Measurements from ENCODE around the gene SRPK3. TPM values are rescaled to one million over a fixed set of nuclear protein-coding genes. Genes with fewer than 3 reads are reported as not detected.

The SRPK3 gene
- total RNA-seq, 1 experiment from 2014 or later, result 1.6 TPM

- POLR2A ChIA-PET, result no interaction called here
- CTCF ChIA-PET, result no interaction called here
- H3K27ac ChIP-seq (ENCODE audit: low read length), result no peak overlapping the region
Observed at GRCh38 chrX:153784325-153784967, 3.6 kb downstream of the SRPK3 start.

DNA sequence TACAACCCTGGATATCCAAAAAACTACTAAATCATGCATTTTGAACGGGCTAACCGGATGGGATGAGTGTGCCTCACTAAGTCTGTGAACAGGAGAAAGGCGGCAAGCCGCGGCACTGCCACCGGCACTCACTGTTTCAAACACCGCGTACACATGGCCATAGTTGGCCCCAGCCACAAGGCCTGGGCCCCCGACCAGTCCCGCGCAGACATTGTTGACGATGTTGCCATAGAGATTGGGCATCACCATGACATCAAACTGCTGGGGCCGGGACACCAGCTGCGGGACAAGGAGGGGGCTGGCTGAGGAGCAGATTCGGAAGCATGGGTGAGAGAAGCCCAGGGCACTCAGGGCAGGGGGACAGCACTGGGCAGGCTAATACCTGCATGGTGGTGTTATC is 5.8 kb downstream of the SRPK3 start:
- in situ Hi-C loops (cut with HindIII; ENCODE audit: low pct_unique_long_range_greater_than_20kb, low sequenced_read_pairs) (no loop called here), intact Hi-C loops (cut with micrococcal nuclease; ENCODE audit: unreplicated experiment) (no loop called here)
- Histone ChIP-seq H3K9me3 (ENCODE audit: control insufficient read depth, insufficient read depth, low read depth, low read length) (no peaks in the 10 kb centered on the region), H3K36me3 (ENCODE audit: control insufficient read depth, insufficient read depth, low read length) (no peaks in the 10 kb centered on the region; the same call in 1 of the 2 replicates), H3K4me3 (ENCODE audit: low read depth in 2 of 2, low read length in 2 of 2) (no peak overlapping the region), H3K27me3 (ENCODE audit: control insufficient read depth, insufficient read depth, low read length) (no peaks in the 10 kb centered on the region), H3K4me1 (ENCODE audit: control insufficient read depth, insufficient read depth, low read length) (peaks cover under 1% of the 10 kb centered on the region; the same call in 1 of the 2 replicates), H3K27ac (ENCODE audit: low read length) (no peak overlapping the region)
- TF ChIP-seq POLR2AphosphoS5 (IDR thresholded peaks at IDR 0.05; ENCODE audit: low read depth, low read length), result no peak
- TF ChIP-seq, protein P1, sequence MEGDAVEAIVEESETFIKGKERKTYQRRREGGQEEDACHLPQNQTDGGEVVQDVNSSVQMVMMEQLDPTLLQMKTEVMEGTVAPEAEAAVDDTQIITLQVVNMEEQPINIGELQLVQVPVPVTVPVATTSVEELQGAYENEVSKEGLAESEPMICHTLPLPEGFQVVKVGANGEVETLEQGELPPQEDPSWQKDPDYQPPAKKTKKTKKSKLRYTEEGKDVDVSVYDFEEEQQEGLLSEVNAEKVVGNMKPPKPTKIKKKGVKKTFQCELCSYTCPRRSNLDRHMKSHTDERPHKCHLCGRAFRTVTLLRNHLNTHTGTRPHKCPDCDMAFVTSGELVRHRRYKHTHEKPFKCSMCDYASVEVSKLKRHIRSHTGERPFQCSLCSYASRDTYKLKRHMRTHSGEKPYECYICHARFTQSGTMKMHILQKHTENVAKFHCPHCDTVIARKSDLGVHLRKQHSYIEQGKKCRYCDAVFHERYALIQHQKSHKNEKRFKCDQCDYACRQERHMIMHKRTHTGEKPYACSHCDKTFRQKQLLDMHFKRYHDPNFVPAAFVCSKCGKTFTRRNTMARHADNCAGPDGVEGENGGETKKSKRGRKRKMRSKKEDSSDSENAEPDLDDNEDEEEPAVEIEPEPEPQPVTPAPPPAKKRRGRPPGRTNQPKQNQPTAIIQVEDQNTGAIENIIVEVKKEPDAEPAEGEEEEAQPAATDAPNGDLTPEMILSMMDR (IDR thresholded peaks at IDR 0.05), result no peak
- TF ChIP-seq, protein P2, sequence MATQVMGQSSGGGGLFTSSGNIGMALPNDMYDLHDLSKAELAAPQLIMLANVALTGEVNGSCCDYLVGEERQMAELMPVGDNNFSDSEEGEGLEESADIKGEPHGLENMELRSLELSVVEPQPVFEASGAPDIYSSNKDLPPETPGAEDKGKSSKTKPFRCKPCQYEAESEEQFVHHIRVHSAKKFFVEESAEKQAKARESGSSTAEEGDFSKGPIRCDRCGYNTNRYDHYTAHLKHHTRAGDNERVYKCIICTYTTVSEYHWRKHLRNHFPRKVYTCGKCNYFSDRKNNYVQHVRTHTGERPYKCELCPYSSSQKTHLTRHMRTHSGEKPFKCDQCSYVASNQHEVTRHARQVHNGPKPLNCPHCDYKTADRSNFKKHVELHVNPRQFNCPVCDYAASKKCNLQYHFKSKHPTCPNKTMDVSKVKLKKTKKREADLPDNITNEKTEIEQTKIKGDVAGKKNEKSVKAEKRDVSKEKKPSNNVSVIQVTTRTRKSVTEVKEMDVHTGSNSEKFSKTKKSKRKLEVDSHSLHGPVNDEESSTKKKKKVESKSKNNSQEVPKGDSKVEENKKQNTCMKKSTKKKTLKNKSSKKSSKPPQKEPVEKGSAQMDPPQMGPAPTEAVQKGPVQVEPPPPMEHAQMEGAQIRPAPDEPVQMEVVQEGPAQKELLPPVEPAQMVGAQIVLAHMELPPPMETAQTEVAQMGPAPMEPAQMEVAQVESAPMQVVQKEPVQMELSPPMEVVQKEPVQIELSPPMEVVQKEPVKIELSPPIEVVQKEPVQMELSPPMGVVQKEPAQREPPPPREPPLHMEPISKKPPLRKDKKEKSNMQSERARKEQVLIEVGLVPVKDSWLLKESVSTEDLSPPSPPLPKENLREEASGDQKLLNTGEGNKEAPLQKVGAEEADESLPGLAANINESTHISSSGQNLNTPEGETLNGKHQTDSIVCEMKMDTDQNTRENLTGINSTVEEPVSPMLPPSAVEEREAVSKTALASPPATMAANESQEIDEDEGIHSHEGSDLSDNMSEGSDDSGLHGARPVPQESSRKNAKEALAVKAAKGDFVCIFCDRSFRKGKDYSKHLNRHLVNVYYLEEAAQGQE (IDR thresholded peaks at IDR 0.05; ENCODE audit: insufficient read depth in 1 of 2, low read depth in 2 of 2, low read length in 1 of 2), result no peak
- TF ChIP-seq TCF7L2 (IDR thresholded peaks at IDR 0.05; ENCODE audit: low read depth, low read length), result no peak
- TF ChIP-seq SIN3A (IDR thresholded peaks at IDR 0.05; ENCODE audit: borderline replicate concordance, insufficient read depth, low read depth, low read length), result no peak
- DNase-seq (ENCODE audit: low read depth, low spot score), result no peak
- ATAC-seq, result no peak
- ChIA-PET CTCF (no interaction called here), POLR2A (no interaction called here)
- no TSS peak for BruUV-seq (replicated peaks)

More at GRCh38 chrX:153784325-153784967, 3.6 kb downstream of the SRPK3 start:
- no peaks in the 10 kb centered on the region for H3K9me3 ChIP-seq (ENCODE audit: control insufficient read depth, insufficient read depth, low read depth, low read length)
- H3K27me3 ChIP-seq (ENCODE audit: control insufficient read depth, insufficient read depth, low read length), result no peaks in the 10 kb centered on the region
- H3K4me1 ChIP-seq (ENCODE audit: control insufficient read depth, insufficient read depth, low read length), result peaks cover 16% of the 10 kb centered on the region
- no peaks in the 10 kb centered on the region for H3K36me3 ChIP-seq (ENCODE audit: control insufficient read depth, insufficient read depth, low read length)
- no peak for DNase-seq (ENCODE audit: low read depth, low spot score)
- in situ Hi-C loops (cut with HindIII; ENCODE audit: low pct_unique_long_range_greater_than_20kb, low sequenced_read_pairs), result no loop called here
- BruUV-seq (replicated peaks), result no TSS peak
- ATAC-seq, result no peak
- TF ChIP-seq, protein P1 (IDR thresholded peaks at IDR 0.05), result no peak
- no peak for TF ChIP-seq POLR2AphosphoS5 (IDR thresholded peaks at IDR 0.05; ENCODE audit: low read depth, low read length)
- TF ChIP-seq SIN3A (IDR thresholded peaks at IDR 0.05; ENCODE audit: borderline replicate concordance, insufficient read depth, low read depth, low read length), result no peak
- TF ChIP-seq, protein P2 (IDR thresholded peaks at IDR 0.05; ENCODE audit: insufficient read depth in 1 of 2, low read depth in 2 of 2, low read length in 1 of 2), result no peak
- no peak for TF ChIP-seq TCF7L2 (IDR thresholded peaks at IDR 0.05; ENCODE audit: low read depth, low read length)
- intact Hi-C loops (cut with micrococcal nuclease; ENCODE audit: unreplicated experiment), result no loop called here
- no peak overlapping the region for H3K4me3 ChIP-seq (ENCODE audit: low read depth in 2 of 2, low read length in 2 of 2)

Measured in Panc1 (cell line).